Esophagus muscularis mucosa (tissue), 4 donors: ENCODE measurements around the gene SEMA3G. TPM values are rescaled to one million over a fixed set of nuclear protein-coding genes. Genes with fewer than 3 reads are reported as not detected.

Source experiments
- DNase-seq: peaks from one replicate; pipeline ENCODE4 v3.0.0-alpha.2; 2017; ENCODE audit errors: extremely low spot score
- H3K27ac ChIP-seq, 4 donors: fragments of 200-600 bp; sonication (generic); replicated peaks in 1 of 4; 1 replicate in 3 of 4; 2 replicates in 1 of 4; pipeline ENCODE4 v1.5.1; 2016 to 2019; ENCODE audit warnings: mild to moderate bottlenecking in 1 of 4
- H3K27me3 ChIP-seq, 4 donors: fragments of 200-600 bp; sonication (generic); one replicate each; pipeline versions ENCODE4 v1.5.1 to v1.6.0; 2016 to 2019
- H3K36me3 ChIP-seq, 4 donors: fragments of 200-600 bp; sonication (generic); one replicate each; pipeline ENCODE4 v1.5.1; 2016 to 2019
- H3K4me1 ChIP-seq, 4 donors: fragments of 200-600 bp; sonication (generic); one replicate each; pipeline ENCODE4 v1.5.1; 2016 to 2019
- H3K4me3 ChIP-seq, 4 donors: fragments of 200-600 bp; sonication (generic); 1 replicate in 2 of 4; 2 replicates in 2 of 4; pipeline ENCODE4 v1.5.1; 2016 to 2019; ENCODE audit warnings: mild to moderate bottlenecking in 4 of 4, moderate library complexity in 1 of 4
- H3K9me3 ChIP-seq, 4 donors: fragments of 200-600 bp; sonication (generic); 1 replicate in 3 of 4; 2 replicates in 1 of 4; pipeline ENCODE4 v1.5.1; 2016 to 2019
- CTCF ChIP-seq, 3 experiments: fragments of 200-600 bp in 2 of 3; fragments of 450-650 bp in 1 of 3; sonication (generic) in 2 of 3; IDR thresholded peaks; one replicate each; pipeline ENCODE4 v1.5.1; 2017 to 2019; ENCODE audit warnings: antibody characterized with exemption in 3 of 3, mild to moderate bottlenecking in 2 of 3, moderate library complexity in 1 of 3
- EP300 ChIP-seq: sonication (generic); formaldehyde crosslinking; IDR thresholded peaks from one replicate; pipeline ENCODE4 v1.6.1; 2017; ENCODE audit warnings: antibody characterized with exemption
- POLR2A ChIP-seq: fragments of 450-650 bp; IDR thresholded peaks from one replicate; pipeline ENCODE4 v1.6.1; 2017; ENCODE audit warnings: antibody characterized with exemption, moderate library complexity, mild to moderate bottlenecking, low read depth
- POLR2AphosphoS5 ChIP-seq, 2 donors: sonication (generic); formaldehyde crosslinking; IDR thresholded peaks; one replicate each; pipeline ENCODE4 v1.6.1; 2017; ENCODE audit warnings: antibody characterized with exemption in 2 of 2
- WGBS: methylation state at CpG from one replicate; pipeline ENCODE4 v1.1.5; 2018; 5-methylcytosine and 5-hydroxymethylcytosine counted together
- intact Hi-C: fragments of 100-400 bp; cut with DNase I; formaldehyde crosslinking; loops from one replicate; pipeline ENCODE4 v1.15.1; 2023
- total RNA-seq, 4 donors: library from RNA; depleted of rRNA; stranded (reverse); fragments of >200 nt; gene quantifications; one replicate each; pipeline versions ENCODE4 v1.1.0 to v1.2.1, GENCODE V29; 2016

Gene SEMA3G
- total RNA-seq, 4 donors from 2014 or later = 7.1 to 39.2 (median 22.2) TPM

- intact Hi-C loops = loop anchor here (5.0 to 10.0 kb wide), 2 partner anchors 60 to 212 kb away; partner anchors contain the start of genes GNL3, NT5DC2 and PBRM1
- Histone ChIP-seq H3K27ac (peak overlapping the region in 3 of 4 donors; percentile 3 to 20 (median 7)), H3K27me3 (no peaks in the 10 kb centered on the region), H3K4me1 (peaks cover 29 to 56% (median 42%) of the 10 kb centered on the region in 4 donors), H3K4me3 (no peak overlapping the region), H3K36me3 (peaks cover 50 to 75% (median 69%) of the 10 kb centered on the region in 4 donors), H3K9me3 (no peaks in the 10 kb centered on the region)
- WGBS = 76% methylated on average over 13 of the region's 14 CpGs
- DNase-seq = no peak
- TF ChIP-seq POLR2A = no peak
Measured at GRCh38 chr3:52472239-52473000, 27.5 kb upstream of the SEMA3G start.

- 68% methylated on average over 22 of the region's 26 CpGs for WGBS
- Histone ChIP-seq H3K4me3 (no peak overlapping the region), H3K4me1 (peaks cover 32 to 64% (median 50%) of the 10 kb centered on the region in 4 donors), H3K27ac (peak overlapping the region in 1 of 4 donors; percentile 3), H3K27me3 (no peaks in the 10 kb centered on the region), H3K36me3 (peaks cover 42 to 72% (median 62%) of the 10 kb centered on the region in 4 donors), H3K9me3 (no peaks in the 10 kb centered on the region)
- intact Hi-C loops = loop anchor here (5.0 to 10.0 kb wide), 2 partner anchors 61 to 213 kb away; partner anchors contain the start of genes GNL3, NT5DC2 and PBRM1
- TF ChIP-seq CTCF (IDR thresholded peaks at IDR 0.05) = peak; percentile 63 to 84 (median 65)
- TF ChIP-seq POLR2AphosphoS5 (IDR thresholded peaks at IDR 0.05) = no peak
- no peak for DNase-seq
Measured at GRCh38 chr3:52471371-52472238, 26.7 kb upstream of the SEMA3G start.

DNA sequence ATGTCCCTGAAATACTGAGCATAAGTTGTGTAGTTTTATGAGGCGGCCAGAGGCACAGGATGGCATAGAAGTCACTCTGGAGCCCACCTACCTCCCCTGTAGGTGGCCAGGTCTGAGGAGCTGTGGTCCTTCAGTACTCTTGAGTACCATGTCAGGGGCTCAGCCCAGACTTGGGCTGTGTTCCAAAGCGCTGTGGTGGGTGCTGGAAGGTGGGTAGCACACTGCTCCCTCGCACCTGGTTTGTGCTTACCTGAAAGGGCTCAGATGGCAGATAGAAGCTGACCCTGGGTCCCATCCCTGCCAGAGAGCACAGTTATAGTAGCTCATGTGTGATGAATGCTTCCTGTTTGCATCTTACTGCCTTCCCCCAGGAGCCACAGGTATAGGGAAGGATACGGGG is 26.0 kb upstream of the SEMA3G start:
- peaks cover 35 to 65% (median 55%) of the 10 kb centered on the region in 4 donors for H3K36me3 ChIP-seq
- intact Hi-C loops = loop anchor here (5.0 to 10.0 kb wide), 2 partner anchors 61 to 214 kb away; partner anchors contain the start of genes GNL3, NT5DC2 and PBRM1
- no peaks in the 10 kb centered on the region for H3K27me3 ChIP-seq
- TF ChIP-seq EP300 = no peak
- TF ChIP-seq CTCF (IDR thresholded peaks at IDR 0.05) = no peak
- no peak for TF ChIP-seq POLR2A
- no peak for TF ChIP-seq POLR2AphosphoS5 (IDR thresholded peaks at IDR 0.05)
- 88% methylated on average over 4 of the region's 4 CpGs for WGBS
- no peak for DNase-seq
- H3K4me1 ChIP-seq = peaks cover 32 to 70% (median 55%) of the 10 kb centered on the region in 4 donors
- no peak overlapping the region for H3K27ac ChIP-seq
- H3K4me3 ChIP-seq = no peak overlapping the region
- H3K9me3 ChIP-seq = no peaks in the 10 kb centered on the region

GRCh38 chr3:52469001-52469400 is 24.1 kb upstream of the SEMA3G start:
- Histone ChIP-seq H3K36me3 (peaks cover 20 to 64% (median 49%) of the 10 kb centered on the region in 4 donors), H3K27me3 (no peaks in the 10 kb centered on the region), H3K4me1 (peaks cover 32 to 79% (median 64%) of the 10 kb centered on the region in 4 donors), H3K4me3 (no peak overlapping the region), H3K27ac (peak overlapping the region; percentile 45 to 65 (median 56)), H3K9me3 (no peaks in the 10 kb centered on the region)
- intact Hi-C loops = no loop called here
- TF ChIP-seq POLR2A (no peak), POLR2AphosphoS5 (IDR thresholded peaks at IDR 0.05) (peak in 1 of 2 donors; percentile 48)
- 54% methylated on average over 5 of the region's 5 CpGs for WGBS
- DNase-seq = no peak

GRCh38 chr3:52468336-52468735 is 23.4 kb upstream of the SEMA3G start:
- Histone ChIP-seq H3K4me3 (no peak overlapping the region), H3K36me3 (peaks cover 16 to 64% (median 43%) of the 10 kb centered on the region in 4 donors), H3K9me3 (no peaks in the 10 kb centered on the region), H3K4me1 (peaks cover 32 to 79% (median 64%) of the 10 kb centered on the region in 4 donors), H3K27ac (peak overlapping the region; percentile 49 to 65 (median 62)), H3K27me3 (no peaks in the 10 kb centered on the region)
- DNase-seq = no peak
- intact Hi-C loops = no loop called here
- 44% methylated on average over 8 of the region's 9 CpGs for WGBS
- TF ChIP-seq POLR2A (no peak), EP300 (no peak)
